Measurements from ENCODE around the gene MRPL37. TPM values are rescaled to one million over a fixed set of nuclear protein-coding genes. Genes with fewer than 3 reads are reported as not detected.

The MRPL37 gene
- total RNA-seq, 2 donors from 2014 or later: 84.5 to 95.8 TPM

- WGBS, 2 experiments (ENCODE audit: insufficient coverage in 1 of 2, insufficient read length in 1 of 2): 94 to 96% methylated on average over 3 to 6 of the region's 6 CpGs
- Histone ChIP-seq H3K9me3 (ENCODE audit: control insufficient read depth, low read length) (no peaks in the 10 kb centered on the region), H3K9ac (ENCODE audit: extremely low read depth, low read length, poor library complexity, severe bottlenecking) (no peak overlapping the region), H3K27me3 (ENCODE audit: control insufficient read depth, insufficient read depth, low read length, poor library complexity, severe bottlenecking) (no peaks in the 10 kb centered on the region), H3K4me1 (ENCODE audit: control insufficient read depth, insufficient read depth, low read length) (peaks cover 2% of the 10 kb centered on the region), H3K27ac (ENCODE audit: low read depth, low read length) (peak overlapping the region; percentile 8), H3K36me3 (ENCODE audit: control insufficient read depth, insufficient read depth, low read length) (peaks cover 45% of the 10 kb centered on the region), H3K4me3 (ENCODE audit: low read length) (no peak overlapping the region)
- H3K36me3 Mint-ChIP-seq (ENCODE audit: low read depth): peaks cover 41% of the 10 kb centered on the region
- H3K4me3 Mint-ChIP-seq: no peak overlapping the region
- DNase-seq: no peak
- H3K4me1 Mint-ChIP-seq: peaks cover 44% of the 10 kb centered on the region
- no peak for TF ChIP-seq CTCF (conservative IDR thresholded peaks at IDR 0.05)
- H3K27me3 Mint-ChIP-seq (ENCODE audit: insufficient read depth): no peaks in the 10 kb centered on the region
- peak overlapping the region; percentile 4 for H3K27ac Mint-ChIP-seq
- no peaks in the 10 kb centered on the region for H3K9me3 Mint-ChIP-seq
Observed at GRCh38 chr1:54222711-54223110, 22.7 kb downstream of the MRPL37 start.

GRCh38 chr1:54223441-54224202 is 23.7 kb downstream of the MRPL37 start:
- Histone ChIP-seq H3K27ac (ENCODE audit: low read depth, low read length) (peak overlapping the region; percentile 67), H3K9ac (ENCODE audit: extremely low read depth, low read length, poor library complexity, severe bottlenecking) (no peak overlapping the region), H3K36me3 (ENCODE audit: control insufficient read depth, insufficient read depth, low read length) (peaks cover 45% of the 10 kb centered on the region), H3K27me3 (ENCODE audit: control insufficient read depth, insufficient read depth, low read length, poor library complexity, severe bottlenecking) (no peaks in the 10 kb centered on the region), H3K4me3 (ENCODE audit: low read length) (no peak overlapping the region), H3K9me3 (ENCODE audit: control insufficient read depth, low read length) (no peaks in the 10 kb centered on the region), H3K4me1 (ENCODE audit: control insufficient read depth, insufficient read depth, low read length) (peaks cover 2% of the 10 kb centered on the region)
- H3K27ac Mint-ChIP-seq: peak overlapping the region; percentile 63
- 94 to 95% methylated on average over 14 to 16 of the region's 16 CpGs for whole genome bisulfite sequencing, 2 experiments (ENCODE audit: insufficient coverage in 1 of 2, insufficient read length in 1 of 2)
- H3K9me3 Mint-ChIP-seq: no peaks in the 10 kb centered on the region
- H3K36me3 Mint-ChIP-seq (ENCODE audit: low read depth): peaks cover 39% of the 10 kb centered on the region
- peak; percentile 63 for DNase-seq
- no peak for TF ChIP-seq CTCF (conservative IDR thresholded peaks at IDR 0.05)
- no peaks in the 10 kb centered on the region for H3K27me3 Mint-ChIP-seq (ENCODE audit: insufficient read depth)
- peaks cover 47% of the 10 kb centered on the region for H3K4me1 Mint-ChIP-seq
- no peak overlapping the region for H3K4me3 Mint-ChIP-seq

- H3K9me3 ChIP-seq (ENCODE audit: control insufficient read depth, low read length): no peaks in the 10 kb centered on the region
- Mint-ChIP-seq H3K27me3 (ENCODE audit: insufficient read depth) (no peaks in the 10 kb centered on the region), H3K36me3 (ENCODE audit: low read depth) (peaks cover 41% of the 10 kb centered on the region), H3K4me3 (no peak overlapping the region), H3K9me3 (no peaks in the 10 kb centered on the region), H3K4me1 (peaks cover 45% of the 10 kb centered on the region), H3K27ac (peak overlapping the region; percentile 63)
- no peak overlapping the region for H3K9ac ChIP-seq (ENCODE audit: extremely low read depth, low read length, poor library complexity, severe bottlenecking)
- TF ChIP-seq CTCF (conservative IDR thresholded peaks at IDR 0.05): no peak
- H3K36me3 ChIP-seq (ENCODE audit: control insufficient read depth, insufficient read depth, low read length): peaks cover 49% of the 10 kb centered on the region
- no peaks in the 10 kb centered on the region for H3K27me3 ChIP-seq (ENCODE audit: control insufficient read depth, insufficient read depth, low read length, poor library complexity, severe bottlenecking)
- H3K27ac ChIP-seq (ENCODE audit: low read depth, low read length): peak overlapping the region; percentile 67
- 93 to 100% methylated on average over 6 of the region's 6 CpGs for WGBS, 2 experiments (ENCODE audit: insufficient coverage in 1 of 2, insufficient read length in 1 of 2)
- H3K4me1 ChIP-seq (ENCODE audit: control insufficient read depth, insufficient read depth, low read length): peaks cover 2% of the 10 kb centered on the region
- peak; percentile 48 for DNase-seq
- no peak overlapping the region for H3K4me3 ChIP-seq (ENCODE audit: low read length)
Observed at GRCh38 chr1:54224233-54224632, 24.3 kb downstream of the MRPL37 start.
